GM12878 (cell line): ENCODE results near the gene SNX10. TPM values are rescaled to one million over a fixed set of nuclear protein-coding genes. Genes with fewer than 3 reads are reported as not detected.

Experiments used
- ATAC-seq: fragments of 200-7000 bp; cut with Tn5 transposase; 3 replicates; pipeline ENCODE4 v1.9.1; 2020; ENCODE audit warnings: mild to moderate bottlenecking, moderate library complexity
- BruUV-seq: library from RNA; stranded (reverse); fragments of 400-500 nt; replicated peaks from 2 replicates; lab custom pipeline; 2021; lab: Mats Ljungman, UMichigan
- CTCF ChIA-PET: fragments of 300-600 bp; sonication (Branson Sonifier 250); formaldehyde crosslinking; extraction: SDS; loops from one replicate; lab custom pipeline; 2021; ENCODE audit warnings: inconsistent platforms; lab: Yijun Ruan, JAX
- POLR2A ChIA-PET: fragments of 350-600 bp; formaldehyde crosslinking; extraction: SDS; loops from one replicate; lab custom pipeline; 2021; ENCODE audit warnings: inconsistent platforms; lab: Charles Lee
- RAD21 ChIA-PET: fragments of 300-600 bp; sonication (Branson Sonifier 250); formaldehyde crosslinking; loops from one replicate; lab custom pipeline; 2023; ENCODE audit warnings: antibody characterized with exemption; ENCODE audit not compliant: unreplicated experiment; lab: Charles Lee
- SMC1A ChIA-PET: fragments of 300-600 bp; sonication (Branson Sonifier 250); formaldehyde crosslinking; loops from one replicate; lab custom pipeline; 2023; ENCODE audit not compliant: unreplicated experiment, uncharacterized antibody; lab: Charles Lee
- DNase-seq: peaks from one replicate; pipeline ENCODE4 v3.0.0-alpha.2; 2011; ENCODE audit warnings: low read depth, low spot score
- FAIRE-seq: peaks from 3 replicates; lab custom pipeline; 2011; peaks lifted over from hg19 to GRCh38; lab: Jason Lieb, UNC
- H2AFZ ChIP-seq: 2 replicates; pipeline ENCODE4 v1.6.0; 2011; ENCODE audit warnings: low read depth, low read length, control low read depth; ENCODE audit not compliant: control insufficient read depth
- H3K27ac ChIP-seq: 2 replicates; pipeline ENCODE4 v1.5.1; 2011; ENCODE audit warnings: control low read depth; ENCODE audit not compliant: control insufficient read depth, insufficient read depth
- H3K27me3 ChIP-seq, 2 experiments: replicated peaks in 1 of 2; 2 replicates each; pipeline versions ENCODE4 v1.6.0 to v1.6.1; 2011; ENCODE audit warnings: low read length in 1 of 2; ENCODE audit not compliant: control insufficient read depth in 2 of 2, insufficient read depth in 2 of 2
- H3K36me3 ChIP-seq, 2 experiments: 2 replicates each; pipeline ENCODE4 v1.5.1; 2011; ENCODE audit warnings: low read length in 1 of 2; ENCODE audit not compliant: control insufficient read depth in 2 of 2, insufficient read depth in 2 of 2
- H3K4me1 ChIP-seq: 2 replicates; pipeline ENCODE4 v1.6.1; 2011; ENCODE audit warnings: mild to moderate bottlenecking, low read length, moderate library complexity, mixed read lengths; ENCODE audit not compliant: control insufficient read depth, insufficient read depth
- H3K4me2 ChIP-seq: 2 replicates; pipeline ENCODE4 v1.6.0; 2011; ENCODE audit warnings: control low read depth; ENCODE audit not compliant: control insufficient read depth, insufficient read depth
- H3K4me3 ChIP-seq: fragments of 200-600 bp; sonication (generic); 2 replicates; pipeline ENCODE4 v1.5.1; 2016
- H3K79me2 ChIP-seq: 2 replicates; pipeline ENCODE4 v1.6.0; 2011; ENCODE audit warnings: low read length; ENCODE audit not compliant: control insufficient read depth, insufficient read depth
- H3K9ac ChIP-seq: 2 replicates; pipeline ENCODE4 v1.8.0; 2011; ENCODE audit warnings: low read length, control low read depth, mixed read lengths; ENCODE audit not compliant: control insufficient read depth, insufficient read depth
- H3K9me3 ChIP-seq: replicated peaks from 3 replicates; pipeline ENCODE4 v1.5.1; 2011; ENCODE audit warnings: mild to moderate bottlenecking, low read length; ENCODE audit not compliant: control insufficient read depth, insufficient read depth
- H4K20me1 ChIP-seq: 2 replicates; pipeline ENCODE4 v1.6.0; 2011; ENCODE audit not compliant: control insufficient read depth, insufficient read depth
- BHLHE40 ChIP-seq, 2 experiments: fragments of 450-650 bp in 1 of 2; IDR thresholded peaks; 2 replicates each; pipeline ENCODE4 v1.6.1; 2011 to 2017; ENCODE audit warnings: low read depth in 2 of 2, borderline replicate concordance in 1 of 2, improper control_type of control experiment in 1 of 2, low read length in 1 of 2, mild to moderate bottlenecking in 1 of 2
- EED ChIP-seq: sonication (generic); IDR thresholded peaks from 2 replicates; pipeline ENCODE4 v1.6.1; 2016; ENCODE audit warnings: antibody characterized with exemption, low read depth
- EZH2 ChIP-seq: IDR thresholded peaks from 2 replicates; pipeline ENCODE4 v1.6.1; 2012; ENCODE audit warnings: low read depth, mild to moderate bottlenecking, control low read depth, inconsistent platforms, low read length, borderline replicate concordance; ENCODE audit not compliant: control insufficient read depth
- MYB ChIP-seq: fragments of 150-350 bp; IDR thresholded peaks from 2 replicates; pipeline ENCODE4 v1.6.1; 2014; ENCODE audit warnings: mild to moderate bottlenecking, low read depth, low read length, borderline replicate concordance
- MYC ChIP-seq: IDR thresholded peaks from 2 replicates; pipeline ENCODE4 v1.6.1; 2011; ENCODE audit warnings: mild to moderate bottlenecking, low read length, moderate library complexity, inconsistent platforms; ENCODE audit not compliant: insufficient read depth, insufficient replicate concordance, insufficient read length, severe bottlenecking
- PAX8 ChIP-seq: fragments of 450-650 bp; IDR thresholded peaks from 2 replicates; pipeline ENCODE4 v1.6.1; 2017; ENCODE audit warnings: mild to moderate bottlenecking, moderate library complexity
- WGBS: methylation state at CpG from one replicate; pipeline ENCODE4 v1.1.6; 2016; ENCODE audit warnings: low lambda C conversion rate; ENCODE audit not compliant: insufficient replicate concordance, insufficient coverage; ENCODE audit errors: missing lambda C conversion rate; 5-methylcytosine and 5-hydroxymethylcytosine counted together
- in situ Hi-C: fragments of 300-500 bp; cut with MboI; formaldehyde crosslinking; loops from 9 replicates; pipeline ENCODE4 v1.14.3; 2018; ENCODE audit warnings: mixed read lengths
- intact Hi-C: fragments of 100-400 bp; cut with micrococcal nuclease; formaldehyde crosslinking; loops from one replicate; pipeline ENCODE4 v1.14.2; 2022; ENCODE audit not compliant: unreplicated experiment
- polyA plus RNA-seq, 11 experiments: library from polyadenylated mRNA; depleted of rRNA in 4 of 11; unstranded in 6 of 11; stranded (reverse) in 5 of 11; fragments of >200 nt; fragmentation: Nextera tagmentation in 4 of 11; fragmentation: Illumina TruSeq in 1 of 11; extraction: Ambion mirVana in 4 of 11; extraction: Trizol in 1 of 11; gene quantifications; 1 replicate in 1 of 11; 2 replicates in 10 of 11; pipeline versions ENCODE4 v1.2.1 to v1.2.3, GENCODE V29; 2011 to 2016; ENCODE audit warnings: inconsistent platforms in 2 of 11, missing spikeins in 2 of 11, low read depth in 1 of 11
- total RNA-seq, 4 experiments: library from RNA; depleted of rRNA in 3 of 4; stranded (reverse); fragments of >200 nt in 3 of 4; fragmentation: Illumina TruSeq in 1 of 4; extraction: Trizol in 1 of 4; gene quantifications; 2 replicates each; pipeline versions ENCODE4 v1.2.1 to v1.2.3, GENCODE V29; 2013 to 2021

Gene SNX10
- total and polyA plus RNA-seq, 10 of the 15 experiments (the other 5 are each of a cell fraction or from before 2014, with no cell fraction given) = 22.0 to 56.2 (median 30.1) TPM

- no peak for ATAC-seq
- H2AFZ ChIP-seq = no peak overlapping the region
- POLR2A ChIA-PET = interaction anchor here (0.7 to 3.2 kb wide), 5 partner anchors 8 to 103 kb away, joined by 4 to 19 read pairs (median 5); no protein-coding TSS in a partner anchor
- SMC1A ChIA-PET = interaction anchor here (0.8 to 4.9 kb wide), 13 partner anchors 9 to 137 kb away, joined by 3 to 32 read pairs (median 4); no protein-coding TSS in a partner anchor
- BruUV-seq = no TSS peak
- no peak for DNase-seq
- no peak overlapping the region for H3K4me2 ChIP-seq
- H3K9me3 ChIP-seq = no peaks in the 10 kb centered on the region
- in situ Hi-C loops = no loop called here
- H3K79me2 ChIP-seq = peaks cover 45% of the 10 kb centered on the region
- intact Hi-C loops = no loop called here
- no peak for TF ChIP-seq BHLHE40 (IDR thresholded peaks at IDR 0.05; ENCODE audit: borderline replicate concordance in 1 of 2, low read depth in 2 of 2, low read length in 1 of 2)
- no peak for TF ChIP-seq MYB
- TF ChIP-seq PAX8 = no peak
- no peak for TF ChIP-seq EED
- no peak for TF ChIP-seq EZH2
- TF ChIP-seq MYC = no peak
- no peaks in the 10 kb centered on the region for H4K20me1 ChIP-seq
- H3K36me3 ChIP-seq = no peaks in the 10 kb centered on the region; a peak in 1 of 4 replicates
- H3K9ac ChIP-seq = no peak overlapping the region
- FAIRE-seq = no peak
- no peaks in the 10 kb centered on the region for H3K27me3 ChIP-seq
- no peak overlapping the region for H3K4me3 ChIP-seq
- WGBS = 99% methylated on average over 5 of the region's 5 CpGs
- no peak overlapping the region for H3K27ac ChIP-seq
- H3K4me1 ChIP-seq = peaks cover 16% of the 10 kb centered on the region
- CTCF ChIA-PET = interaction anchor here (0.6 to 4.7 kb wide), 9 partner anchors 9 to 375 kb away, joined by 3 to 30 read pairs (median 4); no protein-coding TSS in a partner anchor
- RAD21 ChIA-PET = interaction anchor here (0.7 to 3.7 kb wide), 7 partner anchors 10 to 328 kb away, joined by 3 to 36 read pairs (median 4); no protein-coding TSS in a partner anchor
These were observed 3.9 kb downstream of the SNX10 start for GRCh38 chr7:26295586-26295985.
